GM08714 (cell line): ENCODE results near the gene MCOLN3.
A peak's percentile ranks its signal among the peaks of the same experiment; 100 is the strongest.

Experiments used
- H3K4me3 ChIP-seq: fragments of 200-500 bp; sonication (Bioruptor generic); 2 replicates; pipeline ENCODE4 v1.5.1; 2014; ENCODE audit warnings: mild to moderate bottlenecking, low read length, inconsistent platforms
- ZNF274 ChIP-seq: IDR thresholded peaks from 2 replicates; pipeline ENCODE4 v1.6.1; 2012; ENCODE audit warnings: mild to moderate bottlenecking, low read depth, low read length

MCOLN3 gene

DNA sequence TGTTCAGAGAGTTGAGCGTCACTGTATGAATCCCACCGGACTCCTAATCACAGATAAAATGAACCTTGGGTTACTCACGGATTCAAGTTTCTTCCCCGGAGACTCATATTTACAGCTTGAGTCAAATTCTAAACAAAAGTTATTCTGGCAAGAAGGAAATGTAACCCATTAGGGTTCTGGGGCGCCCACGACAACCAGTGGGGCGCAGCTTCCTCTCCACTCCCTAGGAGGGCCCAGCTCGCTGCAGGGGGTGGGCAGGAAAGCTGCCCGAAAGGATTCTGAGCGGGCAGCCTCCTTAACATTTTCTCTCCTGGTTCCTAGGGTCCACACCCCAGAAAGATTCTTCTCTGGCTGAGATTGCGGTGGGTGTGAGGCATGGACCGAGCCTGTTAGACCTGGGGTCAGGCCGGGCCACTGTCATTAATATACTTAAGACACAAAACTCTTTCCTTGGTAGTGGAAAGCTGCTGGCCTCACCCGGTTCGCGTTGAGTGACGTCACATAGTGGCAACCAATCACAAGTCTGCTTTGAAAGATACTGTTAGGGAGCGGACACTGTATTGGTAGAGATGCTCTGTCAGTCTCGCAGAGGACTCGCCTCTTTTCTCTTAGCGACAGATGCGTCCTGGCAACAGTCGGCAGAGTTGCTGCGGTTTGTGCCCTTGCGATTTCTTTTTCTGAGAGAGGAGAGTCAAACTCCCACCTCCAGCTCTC, 13.6 kb upstream of the MCOLN3 start:
- peak overlapping the region; percentile 45; the same call in 1 of the 2 replicates for H3K4me3 ChIP-seq
- no peak for TF ChIP-seq ZNF274

DNA sequence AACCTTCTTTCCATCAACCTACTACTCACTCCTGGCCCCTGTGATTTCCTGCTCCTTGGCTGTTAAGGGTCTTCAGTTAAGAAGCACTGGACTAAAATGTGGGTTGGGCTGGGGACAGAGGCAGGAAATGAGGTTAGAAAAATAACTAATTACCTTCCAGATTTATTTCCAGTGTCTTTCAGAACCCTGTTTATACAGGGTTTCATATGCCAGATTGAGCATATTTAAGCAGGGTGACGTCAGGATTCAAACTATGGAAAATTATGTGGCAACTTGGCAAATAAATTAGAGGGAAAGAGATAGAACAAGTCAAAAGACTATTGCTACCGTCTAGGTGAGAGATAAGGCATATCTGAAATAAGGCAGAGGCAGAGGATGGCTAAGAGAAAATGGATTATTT, 11.7 kb upstream of the MCOLN3 start:
- H3K4me3 ChIP-seq = no peak overlapping the region
- no peak for TF ChIP-seq ZNF274

DNA sequence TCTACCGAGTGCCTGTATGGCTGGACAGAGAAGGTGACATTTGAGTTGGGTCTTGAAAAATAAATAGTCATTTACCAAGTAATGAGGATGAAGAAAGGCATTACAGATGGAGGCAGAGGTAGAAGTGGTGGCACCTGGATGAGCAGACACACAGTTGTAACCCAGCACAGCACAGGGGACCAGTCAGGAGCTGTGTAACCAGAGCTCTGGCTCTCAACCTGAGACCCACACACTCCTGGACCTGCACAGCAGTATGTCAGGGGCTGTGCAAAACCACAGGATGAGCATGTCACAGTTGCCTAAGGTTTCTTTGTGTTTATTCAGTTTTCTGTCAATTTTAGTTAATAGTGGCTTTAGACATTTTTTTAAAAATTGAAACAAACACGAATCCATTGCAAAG, 11.3 kb upstream of the MCOLN3 start:
- no peak for TF ChIP-seq ZNF274

DNA sequence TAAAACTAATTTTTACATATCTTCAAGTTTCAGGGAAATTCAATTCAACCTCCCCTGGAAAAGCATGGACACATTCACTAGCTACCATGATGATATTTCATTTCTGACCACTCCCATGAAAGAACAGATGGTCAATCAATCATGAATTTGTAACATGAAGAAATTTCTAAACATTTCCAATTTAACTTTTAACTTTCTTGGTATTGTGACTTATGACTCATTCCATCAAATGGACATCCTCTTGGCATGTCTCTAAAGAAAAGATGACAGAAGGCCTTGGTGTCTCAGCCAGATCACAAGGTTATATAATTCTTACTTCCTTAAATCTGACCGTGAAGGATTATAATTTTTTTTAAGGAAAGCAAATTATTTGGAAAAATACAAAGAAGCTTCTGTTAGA, 10.5 kb upstream of the MCOLN3 start:
- TF ChIP-seq ZNF274 = no peak
- H3K4me3 ChIP-seq = no peak overlapping the region

More for the DNA sequence above, 11.3 kb upstream of the MCOLN3 start:
- no peak overlapping the region for H3K4me3 ChIP-seq

DNA sequence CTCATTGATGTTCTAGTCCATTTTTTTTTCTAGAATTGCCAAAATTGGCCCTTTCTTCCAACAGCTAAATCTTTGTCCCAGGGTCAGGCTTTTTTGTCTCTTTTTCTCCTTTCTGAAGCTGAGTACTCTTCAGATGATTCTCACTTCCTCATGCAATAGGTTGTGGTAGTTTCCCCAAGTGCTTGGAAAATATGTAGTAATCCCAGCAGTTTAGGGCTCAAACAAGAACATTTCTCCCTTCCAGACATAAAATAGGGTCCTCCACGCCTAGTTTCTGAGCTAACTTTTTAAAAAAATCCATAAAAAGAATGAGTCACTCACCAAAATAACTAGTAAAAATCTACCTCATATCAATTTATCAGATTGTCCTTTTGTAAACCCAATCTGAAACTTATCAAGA, 10.0 kb upstream of the MCOLN3 start:
- H3K4me3 ChIP-seq = no peak overlapping the region
- TF ChIP-seq ZNF274 = no peak

DNA sequence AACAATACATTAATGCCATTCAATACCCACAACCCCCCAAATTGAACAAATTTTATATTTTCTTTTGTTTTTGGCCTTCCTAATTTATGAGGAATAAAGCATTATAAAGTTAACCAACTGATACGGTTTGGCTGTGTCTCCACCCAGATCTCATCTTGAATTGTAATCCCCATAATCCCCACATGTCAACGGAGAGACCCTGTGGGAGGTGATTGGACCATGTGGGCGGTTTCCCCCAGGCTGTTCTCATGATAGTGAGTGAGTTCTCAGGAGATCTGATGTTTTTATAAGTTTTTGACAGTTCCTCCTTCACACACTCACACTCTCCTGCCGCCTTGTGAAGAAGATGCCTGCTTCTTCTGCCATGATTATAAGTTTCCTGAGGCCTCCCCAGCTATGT, 6.4 kb upstream of the MCOLN3 start:
- no peak overlapping the region for H3K4me3 ChIP-seq
- no peak for TF ChIP-seq ZNF274

DNA sequence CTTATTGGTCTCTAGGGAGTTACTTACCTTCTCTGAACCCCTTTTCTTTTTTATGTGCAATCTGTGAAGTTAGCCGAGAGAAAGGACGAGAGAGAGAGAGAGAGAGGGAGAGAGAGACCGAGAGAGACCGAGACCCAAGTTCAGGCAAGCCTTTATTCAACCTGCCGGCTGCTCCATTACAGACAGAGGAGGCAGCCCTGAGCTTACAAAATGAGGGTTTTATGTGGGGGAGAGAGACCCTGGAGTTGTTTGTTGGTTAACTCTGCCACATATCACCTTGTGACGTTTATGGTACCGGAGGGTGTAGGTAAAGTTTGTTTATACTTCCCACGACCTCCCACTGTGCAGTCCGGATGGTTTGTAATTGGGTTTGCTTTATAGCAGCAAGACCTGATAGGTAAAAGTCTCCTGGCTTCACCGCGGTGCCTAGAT, 1.5 kb upstream of the MCOLN3 start:
- no peak overlapping the region; the same call in 1 of the 2 replicates for H3K4me3 ChIP-seq
- TF ChIP-seq ZNF274 = no peak

DNA sequence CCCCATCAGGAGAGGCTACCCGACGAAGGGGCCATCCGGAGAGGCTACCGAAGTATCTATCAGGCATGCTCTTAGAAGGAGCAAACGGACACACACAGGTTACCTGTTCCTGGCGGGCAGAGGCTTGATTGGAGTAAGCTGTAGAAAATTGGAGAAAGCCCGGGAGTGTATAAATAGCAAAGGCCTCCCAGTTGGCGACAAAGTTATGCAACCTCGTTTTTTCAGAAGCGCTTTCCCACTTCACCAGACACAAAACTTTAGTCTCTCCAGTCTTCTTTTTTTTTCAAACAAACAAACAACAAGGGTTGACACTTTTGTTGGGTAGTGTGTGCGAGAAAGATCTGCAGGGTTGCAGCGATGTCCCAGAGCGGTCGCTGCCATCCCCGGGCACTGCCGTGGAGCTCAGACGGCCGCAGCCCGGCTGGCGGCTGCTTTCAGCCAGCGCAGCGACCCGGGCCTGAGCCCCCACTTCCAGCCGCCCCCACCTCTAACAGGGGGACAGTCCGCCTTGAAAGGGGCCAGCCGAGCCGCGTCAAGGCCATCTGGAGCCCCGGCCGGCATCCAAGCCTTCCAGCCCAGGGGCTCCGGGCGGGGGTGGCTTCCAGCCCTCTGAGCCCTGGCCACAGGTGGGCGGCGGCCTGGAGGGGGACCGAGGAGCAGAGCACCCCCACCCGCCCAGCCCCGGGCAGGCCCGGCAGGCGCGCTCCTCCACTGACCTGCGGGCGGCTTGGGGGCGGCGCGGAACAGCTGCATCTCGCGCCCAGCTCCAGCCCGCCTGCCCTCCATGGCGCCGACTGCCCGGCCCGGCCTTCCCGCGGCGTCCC, 616 bp downstream of the MCOLN3 start:
- no peak for TF ChIP-seq ZNF274
- peak overlapping the region; percentile 65 for H3K4me3 ChIP-seq

DNA sequence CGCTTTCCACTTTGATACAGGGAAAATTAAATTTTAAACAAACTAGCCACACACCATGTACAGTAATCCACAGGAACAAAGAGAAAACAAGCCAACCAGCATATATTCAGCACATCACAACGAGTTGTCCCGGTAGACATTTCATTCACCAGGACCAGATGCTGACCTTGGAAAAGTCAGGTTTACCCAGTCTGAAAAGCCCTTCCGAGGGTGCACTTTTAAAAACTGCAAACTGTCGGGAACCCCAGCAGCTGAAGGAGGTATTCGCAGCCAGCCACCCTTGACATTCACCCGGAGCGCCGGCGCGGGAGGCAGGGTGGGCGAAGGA, 1.2 kb downstream of the MCOLN3 start:
- peak overlapping the region; percentile 65; the same call in 1 of the 2 replicates for H3K4me3 ChIP-seq
- TF ChIP-seq ZNF274 = no peak

DNA sequence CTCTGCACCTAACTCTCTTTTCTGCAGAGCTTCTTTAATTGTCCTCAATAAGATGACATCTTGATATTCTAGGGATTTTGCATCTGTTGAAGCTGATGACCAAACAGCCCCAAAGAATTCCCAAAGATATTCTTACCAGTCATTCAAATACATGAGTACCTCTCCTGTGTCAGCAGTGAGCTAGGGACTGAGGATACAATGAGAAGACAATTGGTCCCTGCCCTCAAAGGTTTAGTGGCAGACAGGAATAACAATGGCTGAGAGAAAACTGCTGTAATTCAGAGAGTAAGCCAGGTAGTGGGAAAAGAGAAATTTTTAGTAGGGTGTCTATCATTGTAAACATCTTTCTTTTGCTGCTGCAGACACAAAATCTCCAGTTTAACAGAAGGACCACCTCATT, 5.9 kb downstream of the MCOLN3 start:
- H3K4me3 ChIP-seq = no peak overlapping the region
- TF ChIP-seq ZNF274 = no peak

DNA sequence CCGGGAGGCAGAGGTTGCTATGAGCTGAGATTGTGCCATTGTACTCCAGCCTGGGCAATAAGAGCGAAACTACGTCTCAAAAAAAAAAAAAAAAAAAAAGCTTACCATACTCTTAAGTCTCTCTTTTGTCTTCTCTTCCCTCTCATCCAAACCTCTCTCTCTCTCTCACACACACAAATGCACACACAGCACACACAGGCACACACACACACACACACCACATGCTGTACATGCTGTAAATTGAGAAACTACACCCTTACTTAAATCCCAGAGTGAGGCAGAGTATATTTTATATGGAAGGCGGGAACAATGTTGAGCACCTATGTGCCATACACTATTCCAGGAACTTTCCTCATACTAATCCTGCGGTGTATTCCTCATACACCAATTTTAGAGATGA, 6.5 kb downstream of the MCOLN3 start:
- no peak overlapping the region for H3K4me3 ChIP-seq
- no peak for TF ChIP-seq ZNF274

DNA sequence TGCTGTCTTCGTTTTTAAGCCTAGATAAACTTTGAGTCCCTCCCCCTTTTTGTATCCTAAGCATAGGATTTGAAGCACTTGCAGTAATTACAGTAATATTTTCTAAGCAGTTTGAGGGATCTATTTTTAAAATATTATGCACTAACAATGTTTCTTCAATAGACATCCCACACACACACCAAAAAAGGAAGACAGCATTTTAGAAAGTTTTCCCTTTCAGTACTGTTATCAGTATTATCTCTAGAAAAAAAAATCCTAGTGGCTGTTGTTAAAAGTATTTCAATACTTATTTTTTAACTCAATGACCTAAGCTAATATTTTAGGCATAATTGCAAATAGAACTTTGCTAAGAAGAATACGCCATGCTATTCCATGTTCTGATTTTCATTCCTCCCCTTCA, 15.1 kb downstream of the MCOLN3 start:
- TF ChIP-seq ZNF274 = no peak
- no peak overlapping the region for H3K4me3 ChIP-seq

DNA sequence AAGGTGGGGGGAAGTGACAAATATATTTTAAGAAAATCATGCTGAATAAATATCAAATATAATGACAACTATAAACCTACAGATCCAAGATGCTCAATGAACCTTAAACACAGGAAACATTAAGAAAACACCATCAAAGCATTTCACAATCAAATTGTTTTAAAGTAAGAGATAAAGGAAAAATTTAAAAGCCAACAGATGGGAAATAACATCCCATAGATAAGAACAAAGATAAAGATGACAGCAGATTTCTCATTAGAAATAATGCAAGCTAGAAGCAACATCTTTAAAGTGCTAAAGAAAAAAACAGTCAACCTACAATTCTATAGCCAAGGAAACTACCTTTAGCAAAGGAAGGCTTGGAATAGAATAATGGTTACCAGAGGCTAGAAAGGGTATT, 17.8 kb downstream of the MCOLN3 start:
- H3K4me3 ChIP-seq = no peak overlapping the region
- no peak for TF ChIP-seq ZNF274

DNA sequence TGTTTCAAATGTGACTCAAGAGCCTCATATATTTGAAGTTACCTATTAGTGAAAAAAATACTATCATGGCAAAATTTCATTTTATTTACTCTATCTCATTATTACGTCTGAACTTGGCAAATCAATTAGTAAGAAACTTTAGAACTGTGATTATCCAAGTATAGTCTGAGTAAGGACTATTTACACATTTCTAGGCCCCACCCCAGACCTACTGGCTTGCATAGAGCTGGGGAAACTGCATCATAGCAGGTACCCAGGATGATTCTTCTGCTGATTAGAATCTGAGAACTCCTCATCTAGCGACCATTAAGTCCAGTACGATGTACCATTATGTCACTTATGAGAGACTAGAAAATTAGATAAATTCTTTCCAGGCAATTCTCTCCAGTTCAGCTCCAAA, 20.1 kb downstream of the MCOLN3 start:
- TF ChIP-seq ZNF274 = no peak
- H3K4me3 ChIP-seq = no peak overlapping the region

DNA sequence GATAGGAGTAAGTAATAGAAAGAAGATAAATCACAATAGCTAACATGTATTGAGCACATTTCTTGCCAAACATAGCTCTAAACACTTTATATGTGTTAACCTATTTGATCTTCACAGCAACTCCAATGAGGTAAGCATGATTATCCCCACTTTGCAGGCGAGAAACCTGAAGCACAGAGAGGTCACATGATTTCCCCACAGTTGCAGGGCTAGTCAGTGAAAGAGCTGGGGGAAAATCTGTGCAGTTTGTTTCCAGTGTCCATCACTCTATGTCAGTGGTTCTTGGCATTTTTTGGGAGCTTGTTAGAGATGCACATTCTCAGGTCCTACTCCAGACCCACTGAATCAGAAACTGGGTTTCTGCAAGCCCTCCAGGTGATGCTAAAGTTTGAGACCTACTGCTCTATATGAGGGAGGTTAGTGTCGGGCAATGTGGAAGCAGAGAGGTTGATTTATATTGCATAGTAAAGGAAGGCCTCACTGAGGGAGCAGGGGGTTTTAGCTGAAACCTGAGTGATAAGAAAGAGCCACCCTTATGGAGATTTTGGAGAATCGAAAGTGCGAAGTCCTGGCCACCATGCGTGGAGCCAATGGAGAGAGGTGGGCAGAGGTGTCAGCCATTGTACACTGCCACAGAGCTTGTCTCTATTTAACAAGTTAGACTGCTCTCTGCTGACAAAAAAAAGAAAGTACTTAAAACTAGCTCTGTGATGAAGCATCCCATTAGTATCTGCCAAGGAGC, 20.9 kb downstream of the MCOLN3 start:
- no peak overlapping the region for H3K4me3 ChIP-seq
- no peak for TF ChIP-seq ZNF274

DNA sequence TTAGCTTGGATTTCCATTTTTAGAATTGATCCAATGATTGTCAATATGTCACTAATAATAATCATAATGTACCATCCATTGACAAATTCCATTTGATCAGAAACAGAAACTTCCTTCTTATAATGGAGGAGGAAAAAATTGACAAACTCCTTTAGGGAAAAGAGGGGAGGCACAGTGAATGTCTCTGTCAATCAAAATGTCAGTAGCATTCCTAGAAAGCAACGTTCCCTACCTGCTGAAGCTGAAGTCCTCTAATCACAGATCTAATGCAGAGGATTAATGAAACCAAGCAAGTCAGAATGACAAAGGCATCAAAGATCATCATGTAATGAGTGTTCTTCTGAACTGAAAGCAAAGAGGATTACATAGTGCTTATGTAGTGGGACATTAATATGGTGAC, 22.4 kb downstream of the MCOLN3 start:
- TF ChIP-seq ZNF274 = no peak
- H3K4me3 ChIP-seq = no peak overlapping the region
